ENCODE data around the gene SEC31B. TPM values are rescaled to one million over a fixed set of nuclear protein-coding genes. Genes with fewer than 3 reads are reported as not detected.

Gene SEC31B
- total RNA-seq, 1 experiment from 2014 or later = 6.3 TPM

DNA sequence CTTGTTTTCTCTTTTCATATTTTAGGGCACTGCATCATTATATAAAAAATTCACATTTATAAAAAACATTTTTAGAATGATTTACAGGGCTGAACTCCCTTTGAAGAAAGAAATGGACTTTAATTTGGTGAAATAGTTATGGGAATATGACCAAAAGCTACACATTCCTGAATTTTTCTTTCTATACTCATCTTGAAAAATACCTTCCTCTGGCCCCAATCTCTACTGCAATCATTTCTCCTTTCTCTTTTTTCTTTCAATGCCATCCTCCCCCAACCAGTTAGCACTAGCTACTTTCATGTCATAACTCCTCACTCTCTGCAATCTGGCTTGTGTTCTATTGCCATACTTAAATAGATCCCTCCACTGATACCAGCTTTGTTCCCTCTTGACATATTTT is 50.7 kb downstream of the SEC31B start:
- H3K4me2 ChIP-seq (ENCODE audit: insufficient read depth, insufficient read length, low read length) = no peak overlapping the region
- no peak overlapping the region for H3K27ac ChIP-seq (ENCODE audit: insufficient read length, low read depth, low read length)
- no peak for DNase-seq
- no peak overlapping the region for H2BK20ac ChIP-seq (ENCODE audit: low read depth, low read length, poor library complexity, severe bottlenecking)
- H2BK120ac ChIP-seq (ENCODE audit: low read depth, low read length, poor library complexity, severe bottlenecking) = no peak overlapping the region
- H3K79me2 ChIP-seq (ENCODE audit: insufficient read depth, low read length) = no peaks in the 10 kb centered on the region
- H3K23me2 ChIP-seq (ENCODE audit: insufficient read length, low read depth, low read length, poor library complexity, severe bottlenecking) = no peaks in the 10 kb centered on the region
- no peak overlapping the region for H3T11ph ChIP-seq (ENCODE audit: low read length)
- no peaks in the 10 kb centered on the region for H3K9me3 Mint-ChIP-seq
- no peaks in the 10 kb centered on the region for H3K79me1 ChIP-seq (ENCODE audit: insufficient read depth, low read depth, low read length, poor library complexity, severe bottlenecking)
- no peak overlapping the region for H2BK5ac ChIP-seq (ENCODE audit: insufficient read length, low read length)
- no peaks in the 10 kb centered on the region for H3K9me3 ChIP-seq (ENCODE audit: control insufficient read depth, low read depth, low read length)
- H4K20me1 ChIP-seq (ENCODE audit: control insufficient read depth, insufficient read depth, insufficient read length) = no peaks in the 10 kb centered on the region
- no peak overlapping the region for H3K4ac ChIP-seq (ENCODE audit: low read depth, low read length)
- no peak overlapping the region for H4K8ac ChIP-seq (replicated peaks; ENCODE audit: insufficient read length, low read depth, low read length)
- no peak overlapping the region for H3K56ac ChIP-seq (ENCODE audit: insufficient read length, low read depth, low read length)
- H3K14ac ChIP-seq (ENCODE audit: insufficient read depth, low read length) = no peak overlapping the region
- TF ChIP-seq, protein P1, sequence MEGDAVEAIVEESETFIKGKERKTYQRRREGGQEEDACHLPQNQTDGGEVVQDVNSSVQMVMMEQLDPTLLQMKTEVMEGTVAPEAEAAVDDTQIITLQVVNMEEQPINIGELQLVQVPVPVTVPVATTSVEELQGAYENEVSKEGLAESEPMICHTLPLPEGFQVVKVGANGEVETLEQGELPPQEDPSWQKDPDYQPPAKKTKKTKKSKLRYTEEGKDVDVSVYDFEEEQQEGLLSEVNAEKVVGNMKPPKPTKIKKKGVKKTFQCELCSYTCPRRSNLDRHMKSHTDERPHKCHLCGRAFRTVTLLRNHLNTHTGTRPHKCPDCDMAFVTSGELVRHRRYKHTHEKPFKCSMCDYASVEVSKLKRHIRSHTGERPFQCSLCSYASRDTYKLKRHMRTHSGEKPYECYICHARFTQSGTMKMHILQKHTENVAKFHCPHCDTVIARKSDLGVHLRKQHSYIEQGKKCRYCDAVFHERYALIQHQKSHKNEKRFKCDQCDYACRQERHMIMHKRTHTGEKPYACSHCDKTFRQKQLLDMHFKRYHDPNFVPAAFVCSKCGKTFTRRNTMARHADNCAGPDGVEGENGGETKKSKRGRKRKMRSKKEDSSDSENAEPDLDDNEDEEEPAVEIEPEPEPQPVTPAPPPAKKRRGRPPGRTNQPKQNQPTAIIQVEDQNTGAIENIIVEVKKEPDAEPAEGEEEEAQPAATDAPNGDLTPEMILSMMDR (conservative IDR thresholded peaks at IDR 0.05) = no peak
- H4K5ac ChIP-seq (ENCODE audit: insufficient read length, low read depth, low read length) = no peak overlapping the region
- no peak overlapping the region for H4K91ac ChIP-seq (ENCODE audit: insufficient read length, low read depth, low read length)
- H3K27me3 ChIP-seq (ENCODE audit: insufficient read depth, low read length) = no peaks in the 10 kb centered on the region
- no peak overlapping the region for H2BK15ac ChIP-seq (ENCODE audit: low read depth, low read length)
- H3K27ac Mint-ChIP-seq = no peak overlapping the region
- no peak overlapping the region for H2AFZ ChIP-seq (ENCODE audit: low read length)
- H3K4me1 ChIP-seq (ENCODE audit: insufficient read depth, low read length) = no peaks in the 10 kb centered on the region
- no peaks in the 10 kb centered on the region for H3K36me3 Mint-ChIP-seq (ENCODE audit: insufficient read depth in 1 of 3, low read depth in 3 of 3)
- no peak overlapping the region for H2BK12ac ChIP-seq (ENCODE audit: insufficient read length, low read depth, low read length)
- no peak overlapping the region for H2AK5ac ChIP-seq (ENCODE audit: insufficient read length, low read length)
- H3K4me3 Mint-ChIP-seq = no peak overlapping the region
- no peak overlapping the region for H3K9ac ChIP-seq (ENCODE audit: extremely low read depth, insufficient read length, low read length)
- H3K23ac ChIP-seq (ENCODE audit: insufficient read length, low read depth, low read length) = no peak overlapping the region
- no peak overlapping the region for H3K18ac ChIP-seq (ENCODE audit: insufficient read length, low read depth, low read length)
- H3K4me1 Mint-ChIP-seq = 0 out of 4 replicates have a peak, but pooled peaks cover 0 to 3% of the 10 kb centered on the region in 2 experiments
- peaks cover 91% of the 10 kb centered on the region for H3K27me3 Mint-ChIP-seq (ENCODE audit: low read depth)
